AG04449 (cell line): Measurements from ENCODE around the gene OR5AR1.
"Not testable (repeated sequence)": the region's sequence is repeated elsewhere in the genome, so short reads cannot be mapped to it uniquely, and the experiment has no call there.

Source experiments
- CTCF ChIA-PET: fragments of 350-600 bp; formaldehyde crosslinking; extraction: SDS; loops from one replicate; lab custom pipeline; 2021; ENCODE audit warnings: antibody characterized with exemption; lab: Yijun Ruan, JAX
- POLR2A ChIA-PET: fragments of 400-600, 350-600 bp; formaldehyde crosslinking; extraction: SDS; loops from one replicate; lab custom pipeline; 2020; ENCODE audit warnings: antibody characterized with exemption, inconsistent platforms; lab: Yijun Ruan, JAX
- DNase-seq: peaks from one replicate; pipeline ENCODE4 v3.0.0-alpha.2; 2010; ENCODE audit warnings: low read depth, low spot score
- H3K4me3 ChIP-seq: 2 replicates; pipeline ENCODE4 v1.5.1; 2011; ENCODE audit warnings: low read depth, mild to moderate bottlenecking, control low read depth, low read length
- TF ChIP-seq, protein P1 (sequence below): IDR thresholded peaks from one replicate; pipeline ENCODE4 v1.5.1; 2011; ENCODE audit warnings: mild to moderate bottlenecking, moderate library complexity, low read length, control low read depth, inconsistent platforms; ENCODE audit not compliant: insufficient read depth; ENCODE audit errors: missing control alignments

Gene OR5AR1

DNA sequence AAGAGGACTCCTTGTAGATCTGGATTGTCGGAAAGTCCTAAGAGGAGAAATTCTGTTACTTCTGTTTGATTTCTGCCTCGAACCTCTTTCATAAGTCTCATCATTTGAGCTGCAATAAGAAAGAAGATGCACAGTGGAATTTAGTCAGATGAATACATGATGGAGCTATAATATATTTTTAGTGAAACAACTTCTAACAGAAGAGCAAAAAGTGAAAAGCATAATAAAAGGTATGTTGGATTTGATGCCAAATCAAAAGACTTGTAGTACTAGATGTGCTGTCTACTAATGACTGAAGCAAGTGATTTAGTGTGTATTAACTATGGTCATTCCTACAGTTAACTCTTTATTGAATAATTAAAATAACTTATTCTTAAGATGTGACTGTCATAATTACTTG lies 21.1 kb upstream of the OR5AR1 start, which contains the start of gene OR5AP2:
Gene OR5AP2, minus strand, starts transcription at position 101 of the 400 bp plus-strand sequence. Its CDS starts 0 bp downstream, at position 101.
- ChIA-PET POLR2A (no interaction called here), CTCF (no interaction called here)
- TF ChIP-seq, protein P1, sequence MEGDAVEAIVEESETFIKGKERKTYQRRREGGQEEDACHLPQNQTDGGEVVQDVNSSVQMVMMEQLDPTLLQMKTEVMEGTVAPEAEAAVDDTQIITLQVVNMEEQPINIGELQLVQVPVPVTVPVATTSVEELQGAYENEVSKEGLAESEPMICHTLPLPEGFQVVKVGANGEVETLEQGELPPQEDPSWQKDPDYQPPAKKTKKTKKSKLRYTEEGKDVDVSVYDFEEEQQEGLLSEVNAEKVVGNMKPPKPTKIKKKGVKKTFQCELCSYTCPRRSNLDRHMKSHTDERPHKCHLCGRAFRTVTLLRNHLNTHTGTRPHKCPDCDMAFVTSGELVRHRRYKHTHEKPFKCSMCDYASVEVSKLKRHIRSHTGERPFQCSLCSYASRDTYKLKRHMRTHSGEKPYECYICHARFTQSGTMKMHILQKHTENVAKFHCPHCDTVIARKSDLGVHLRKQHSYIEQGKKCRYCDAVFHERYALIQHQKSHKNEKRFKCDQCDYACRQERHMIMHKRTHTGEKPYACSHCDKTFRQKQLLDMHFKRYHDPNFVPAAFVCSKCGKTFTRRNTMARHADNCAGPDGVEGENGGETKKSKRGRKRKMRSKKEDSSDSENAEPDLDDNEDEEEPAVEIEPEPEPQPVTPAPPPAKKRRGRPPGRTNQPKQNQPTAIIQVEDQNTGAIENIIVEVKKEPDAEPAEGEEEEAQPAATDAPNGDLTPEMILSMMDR, result no peak
- H3K4me3 ChIP-seq, result no peak within 1 kb of the TSS
- no peak for DNase-seq

DNA sequence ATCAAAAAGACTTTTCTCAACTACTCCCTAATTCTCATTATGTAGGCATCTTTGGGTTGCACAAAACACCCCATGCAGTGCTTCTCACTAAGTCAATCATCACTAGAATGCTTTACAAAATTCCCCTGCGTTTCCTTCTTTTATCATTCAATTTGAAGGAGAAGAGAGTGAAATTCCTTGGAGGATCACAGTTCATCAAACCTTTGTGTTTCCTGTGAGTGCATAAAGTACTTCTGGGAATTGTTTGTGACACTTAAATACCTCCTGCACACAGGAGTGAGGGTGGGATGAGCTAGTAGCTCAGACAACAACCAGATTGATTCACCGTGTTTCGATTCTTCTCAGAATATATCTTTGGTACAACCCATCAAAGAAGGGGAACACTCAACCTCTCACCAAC lies 3.7 kb upstream of the OR5AR1 start:
- ChIA-PET CTCF (no interaction called here), POLR2A (no interaction called here)
- TF ChIP-seq, protein P1, result no peak
- DNase-seq, result no peak
- H3K4me3 ChIP-seq, result no peak overlapping the region

DNA sequence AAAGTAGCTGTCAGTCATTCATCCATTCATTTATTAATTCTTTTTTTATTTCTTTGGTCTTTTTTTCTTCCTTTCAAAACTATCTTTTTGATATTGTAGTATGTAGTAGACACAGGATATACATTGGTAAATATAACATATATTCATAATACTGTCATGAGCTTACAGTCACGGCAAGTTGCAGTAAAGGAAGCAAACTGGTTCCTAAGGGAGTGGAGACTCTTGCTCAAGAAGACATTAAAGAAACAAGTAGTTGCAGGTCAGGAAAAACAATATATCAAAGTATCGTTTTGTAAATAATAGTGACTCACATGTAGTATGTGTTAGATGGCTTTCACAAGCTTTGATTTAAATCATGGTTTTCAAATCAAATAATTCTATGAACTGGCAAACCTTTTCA lies 7.5 kb downstream of the OR5AR1 start:
- no peak for DNase-seq
- POLR2A ChIA-PET, result no interaction called here
- TF ChIP-seq, protein P1, result no peak
- CTCF ChIA-PET, result no interaction called here
- H3K4me3 ChIP-seq, result no peak overlapping the region

DNA sequence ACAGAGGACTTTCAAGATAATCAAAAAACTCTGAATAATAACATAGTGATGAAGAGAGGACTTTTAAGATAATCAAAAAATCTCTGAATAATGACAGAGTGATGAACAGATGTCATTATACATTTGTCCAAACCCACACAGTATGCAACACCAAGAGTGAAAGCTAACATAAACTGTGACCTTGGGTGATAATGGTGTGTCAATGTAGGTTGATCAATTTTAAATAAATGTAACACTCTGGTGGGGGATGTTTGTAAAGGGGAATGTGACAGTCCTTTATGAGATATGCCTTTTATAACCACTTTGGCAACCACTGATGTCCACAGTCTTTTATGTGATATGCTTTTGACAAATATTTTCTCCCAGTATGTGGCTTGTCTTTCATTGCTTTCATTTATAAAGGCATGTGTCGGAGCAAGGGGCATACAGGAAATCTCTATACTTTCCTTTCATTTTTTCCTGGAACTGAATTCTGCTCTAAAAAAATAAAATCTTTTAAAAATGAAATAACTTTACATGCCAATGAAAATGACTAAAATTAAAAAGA lies 25.1 kb downstream of the OR5AR1 start:
- no peak for DNase-seq
- H3K4me3 ChIP-seq, result no peak overlapping the region
- CTCF ChIA-PET, result no interaction called here
- POLR2A ChIA-PET, result no interaction called here
- TF ChIP-seq, protein P1, result no peak

DNA sequence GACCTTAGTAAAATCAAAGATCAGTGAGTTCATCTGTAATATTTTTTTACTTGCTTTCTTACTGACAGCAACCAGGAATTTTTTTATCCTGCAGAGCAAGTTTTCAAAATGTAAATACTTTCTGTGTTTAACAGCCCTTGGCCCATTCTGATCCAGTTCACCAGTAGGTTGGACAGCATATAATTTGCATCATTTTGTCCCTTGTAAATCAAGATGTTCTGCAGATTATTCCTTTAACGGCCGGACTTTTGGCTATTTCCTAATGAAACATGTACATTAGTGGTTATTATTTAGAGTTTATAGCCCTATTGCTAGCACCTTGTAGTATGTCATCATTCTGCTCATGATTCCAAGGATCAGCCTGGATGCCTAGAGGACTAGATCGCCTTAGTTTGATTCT lies 27.7 kb downstream of the OR5AR1 start:
- CTCF ChIA-PET, DNase-seq, H3K4me3 ChIP-seq, POLR2A ChIA-PET: not testable (repeated sequence)

DNA sequence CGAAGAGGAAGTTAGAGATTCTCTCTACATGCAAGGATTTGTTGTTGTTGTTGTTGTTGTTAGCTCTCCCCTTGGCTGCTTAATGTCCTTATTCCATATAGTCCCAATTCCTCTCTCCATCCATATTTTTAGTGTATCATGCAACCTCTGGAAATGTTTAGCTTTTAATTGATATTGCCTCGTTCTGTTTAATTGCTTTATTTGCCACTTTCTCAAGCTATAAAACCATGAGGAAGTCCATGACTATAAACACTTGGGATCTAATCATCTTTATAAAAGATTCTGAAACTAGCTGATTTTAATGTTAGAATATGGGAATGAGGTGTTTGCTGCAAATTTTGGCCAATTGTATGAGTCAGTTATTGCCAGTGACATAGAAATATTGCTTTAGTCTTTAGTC lies 29.9 kb downstream of the OR5AR1 start:
- no peak overlapping the region for H3K4me3 ChIP-seq
- ChIA-PET CTCF (no interaction called here), POLR2A (no interaction called here)
- no peak for DNase-seq
- TF ChIP-seq, protein P1, result no peak

DNA sequence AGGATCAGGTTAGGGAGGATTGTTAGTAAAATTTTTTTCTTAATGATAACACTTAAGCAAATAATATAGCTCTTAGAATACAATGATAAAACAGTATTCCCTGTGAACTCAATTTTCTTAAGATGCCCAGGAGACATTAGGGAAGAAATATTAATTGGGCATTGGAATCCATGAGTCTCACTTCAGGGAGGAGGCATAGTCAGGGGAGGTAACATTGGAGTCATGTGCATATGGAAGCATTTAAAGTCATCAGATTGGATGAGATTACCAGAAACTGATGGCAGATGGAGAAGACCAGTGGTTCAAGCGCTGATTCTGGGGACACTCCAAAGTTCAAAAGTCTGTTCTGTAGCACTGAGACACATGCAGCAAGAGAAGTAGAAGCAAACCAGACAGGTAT lies 35.3 kb downstream of the OR5AR1 start, which contains the start of gene OR9G1:
Gene OR9G1, plus strand, starts transcription at position 301 of the 400 bp plus-strand sequence. CDS start 1,293 bp downstream, outside the sequence.
- TF ChIP-seq, protein P1, result no peak
- ChIA-PET POLR2A (no interaction called here), CTCF (no interaction called here)

More for the DNA sequence above, 35.3 kb downstream of the OR5AR1 start, which contains the start of gene OR9G1:
- H3K4me3 ChIP-seq, result no peak within 1 kb of the TSS
- DNase-seq, result no peak
